Heart left ventricle (tissue), 16 donors: Measurements from ENCODE around the gene CYP2S1. TPM values are rescaled to one million over a fixed set of nuclear protein-coding genes. Genes with fewer than 3 reads are reported as not detected.
A peak's percentile ranks its signal among the peaks of the same experiment; 100 is the strongest.

Experiments
- ATAC-seq, 4 donors: fragments of 200-7000 bp; cut with Tn5 transposase; one replicate each; pipeline ENCODE4 v1.9.1; 2020 to 2022; ENCODE audit warnings: moderate library complexity in 4 of 4, mild to moderate bottlenecking in 3 of 4, moderate number of reproducible peaks in 1 of 4
- DNase-seq, 5 donors: peaks; one replicate each; pipeline ENCODE4 v3.0.0-alpha.2; 2020
- H3K27ac ChIP-seq, 12 donors: fragments of 200-600 bp; sonication (generic) in 4 of 12; one replicate each; pipeline versions ENCODE4 v1.5.0 to v1.8.0; 2016 to 2022; ENCODE audit warnings: mild to moderate bottlenecking in 2 of 12
- H3K27me3 ChIP-seq, 9 donors: fragments of 200-600 bp; sonication (generic) in 2 of 9; one replicate each; pipeline versions ENCODE4 v1.5.1 to v1.8.0; 2016 to 2022; ENCODE audit warnings: mild to moderate bottlenecking in 3 of 9
- H3K36me3 ChIP-seq, 9 donors: fragments of 200-600 bp; sonication (generic) in 2 of 9; one replicate each; pipeline versions ENCODE4 v1.5.0 to v1.8.0; 2018 to 2022; ENCODE audit warnings: mild to moderate bottlenecking in 2 of 9
- H3K4me1 ChIP-seq, 12 donors: fragments of 200-600 bp; sonication (generic) in 4 of 12; one replicate each; pipeline versions ENCODE4 v1.5.0 to v1.8.0; 2016 to 2022; ENCODE audit warnings: mild to moderate bottlenecking in 3 of 12
- H3K4me3 ChIP-seq, 12 donors: fragments of 200-600 bp; sonication (generic) in 4 of 12; one replicate each; pipeline versions ENCODE4 v1.5.0 to v1.8.0; 2017 to 2022; ENCODE audit warnings: mild to moderate bottlenecking in 9 of 12, moderate library complexity in 4 of 12
- H3K9me3 ChIP-seq, 12 donors: fragments of 200-600 bp; sonication (generic) in 4 of 12; one replicate each; pipeline versions ENCODE4 v1.5.0 to v1.8.0; 2016 to 2022; ENCODE audit warnings: mild to moderate bottlenecking in 1 of 12
- CTCF ChIP-seq, 12 donors: fragments of 200-600 bp; sonication (generic) in 4 of 12; IDR thresholded peaks; one replicate each; pipeline versions ENCODE4 v1.5.0 to v1.8.0; 2018 to 2022; ENCODE audit warnings: antibody characterized with exemption in 12 of 12, mild to moderate bottlenecking in 5 of 12
- POLR2A ChIP-seq, 2 donors: fragments of 450-650 bp; IDR thresholded peaks; one replicate each; pipeline ENCODE4 v1.6.1; 2017; ENCODE audit warnings: antibody characterized with exemption in 2 of 2, mild to moderate bottlenecking in 2 of 2, moderate library complexity in 2 of 2
- WGBS, 4 donors: extraction: QIAGEN DNeasy Blood & Tissue Kit in 2 of 4; methylation state at CpG; one replicate each; pipeline versions ENCODE4 v1.1.5 to v1.1.7; 2013 to 2018; 5-methylcytosine and 5-hydroxymethylcytosine counted together
- intact Hi-C, 10 donors: fragments of 100-400 bp; cut with DNase I; formaldehyde crosslinking; loops; one replicate each; pipeline versions ENCODE4 v1.11.1 to v1.14.2; 2022
- polyA plus RNA-seq, 2 donors: library from polyadenylated mRNA; stranded (reverse); fragments of 200-250 nt; gene quantifications; one replicate each; pipeline ENCODE4 v1.2.3, GENCODE V29; 2013
- total RNA-seq, 9 donors: library from RNA; depleted of rRNA in 2 of 9; stranded (reverse); fragments of >200 nt in 2 of 9; fragmentation: NEBNext Ultra II Directional in 3 of 9; extraction: Animal tissue kit (Norgen Biotek cat#: 25700) in 3 of 9; gene quantifications; one replicate each; pipeline versions ENCODE4 v1.1.0 to v1.2.4, GENCODE V29; 2016 to 2023
- donor health status: ischemic (EF 13 %, LVEDD 7.1; RV severe dilation, severe dysfunction).
- donor health status: healthy with polysubstance abuse.
- donor health status: DM: no; HTN: yes; CAD: no.
- donor health status: DM: no; HTN: no; CAD: no.
- donor health status: ischemic (EF 25% LVEDD 6.9; RV normal size, moderate dysfunction).
- donor health status: ischemic (EF 25% LVEDD 5.7; RV mildly dilated, moderate dysfunction).
- donor health status: healthy.
- donor health status: DM: yes; HTN: yes; CAD: no.
- donor health status: ischemic (EF 35%, LVEDD 5.7; RV mildly dilated, moderate dysfunction).
- donor health status: nonischemic (EF 11% LVEDD 7.7; RV severe dilation, severe dysfunction).
- donor health status: DM: yes; HTN: yes; CAD: no.
- donor health status: PGD.
- donor health status: ischemic (EF 29% LVEDD 5.4; RV normal size, mild dysfunction).
- donor health status: nonischemic (EF 23%, LVEDD 6.1; RV moderate dilation, normal function).

The CYP2S1 gene
- total and polyA plus RNA-seq, 11 donors = 0.11 to 3.8 (median 0.35) TPM

- H3K4me3 ChIP-seq = peak overlapping the region; percentile 2 to 79 (median 67)
- peak; percentile 69 to 76 (median 73) for DNase-seq
- no peak for TF ChIP-seq POLR2A (IDR thresholded peaks at IDR 0.05)
Measured at GRCh38 chr19:41219924-41220567, 27.0 kb downstream of the CYP2S1 start.

GRCh38 chr19:41220811-41221210, 27.8 kb downstream of the CYP2S1 start:
- no peaks in the 10 kb centered on the region for H3K9me3 ChIP-seq
- peak in 1 of 5 donors; percentile 48 for DNase-seq
- intact Hi-C loops = loop anchor here in 1 of 10 donors (5.0 kb wide), 1 partner anchor 41 kb away; the partner anchor contains the start of gene HNRNPUL1
- peaks cover 0 to 23% (median 8%) of the 10 kb centered on the region in 12 donors for H3K4me1 ChIP-seq
- H3K36me3 ChIP-seq = peaks cover 0 to 17% (median 0%) of the 10 kb centered on the region in 9 donors
- ATAC-seq = no peak
- peak overlapping the region in 11 of 12 donors; percentile 42 to 79 (median 68) for H3K4me3 ChIP-seq
- no peak for TF ChIP-seq POLR2A (IDR thresholded peaks at IDR 0.05)
- no peak for TF ChIP-seq CTCF (IDR thresholded peaks at IDR 0.05)
- H3K27me3 ChIP-seq = peaks cover 0 to 14% (median 0%) of the 10 kb centered on the region in 9 donors
- H3K27ac ChIP-seq = peak overlapping the region; percentile 80 to 97 (median 94)
- WGBS, 4 donors = 56 to 72% (median 63%) methylated on average over 9 of the region's 9 CpGs

More at GRCh38 chr19:41219924-41220567, 27.0 kb downstream of the CYP2S1 start:
- WGBS, 4 donors = 26 to 45% (median 39%) methylated on average over 16 of the region's 16 CpGs
- ATAC-seq = peak in 3 of 4 donors; percentile 21 to 40 (median 37)
- Histone ChIP-seq H3K4me1 (peaks cover 0 to 22% (median 5%) of the 10 kb centered on the region in 12 donors), H3K36me3 (peaks cover 0 to 17% (median 0%) of the 10 kb centered on the region in 9 donors), H3K27me3 (peaks cover 0 to 14% (median 0%) of the 10 kb centered on the region in 9 donors), H3K27ac (peak overlapping the region; percentile 80 to 97 (median 94)), H3K9me3 (no peaks in the 10 kb centered on the region)
- intact Hi-C loops = loop anchor here in 1 of 10 donors (5.0 kb wide), 1 partner anchor 42 kb away; the partner anchor contains the start of gene HNRNPUL1

DNA sequence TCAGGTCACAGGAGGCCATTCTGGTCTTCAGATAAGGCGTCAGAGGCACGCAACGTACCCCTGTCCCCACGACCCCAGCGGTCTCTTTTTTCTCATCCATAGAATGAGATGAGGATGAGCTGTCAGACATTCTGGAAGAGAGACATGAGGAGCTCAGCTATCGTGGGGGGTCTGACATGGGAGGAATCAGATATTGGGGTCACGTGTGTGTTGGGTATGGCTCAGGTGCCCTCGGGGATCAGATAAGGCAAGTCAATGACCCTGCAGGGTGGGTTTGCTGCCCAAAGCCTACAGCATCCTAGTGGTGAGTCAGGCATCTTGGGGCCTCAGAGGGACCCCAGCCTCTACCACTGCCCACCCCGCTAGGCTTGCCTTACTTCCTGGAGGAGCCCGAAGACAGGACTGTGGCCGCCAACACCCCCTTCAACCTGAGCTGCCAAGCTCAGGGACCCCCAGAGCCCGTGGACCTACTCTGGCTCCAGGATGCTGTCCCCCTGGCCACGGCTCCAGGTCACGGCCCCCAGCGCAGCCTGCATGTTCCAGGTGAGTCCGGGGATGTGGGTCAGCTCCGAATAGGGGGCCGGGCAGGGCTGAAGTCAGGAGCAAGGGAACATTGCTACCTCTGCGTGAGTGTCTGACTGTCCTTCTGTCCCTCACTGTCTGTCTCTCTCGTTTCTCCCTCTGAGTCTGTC, 28.6 kb downstream of the CYP2S1 start:
- peak overlapping the region in 5 of 12 donors; percentile 3 to 94 (median 92) for H3K27ac ChIP-seq
- ATAC-seq (no peak), DNase-seq (peak in 1 of 5 donors; percentile 38)
- 88 to 91% (median 91%) methylated on average over 18 to 20 of the region's 20 CpGs for WGBS, 4 donors
- H3K27me3 ChIP-seq = peaks cover 0 to 20% (median 0%) of the 10 kb centered on the region in 9 donors
- no peak for TF ChIP-seq POLR2A (IDR thresholded peaks at IDR 0.05)
- no peak for TF ChIP-seq CTCF (IDR thresholded peaks at IDR 0.05)
- no peaks in the 10 kb centered on the region for H3K9me3 ChIP-seq
- H3K4me1 ChIP-seq = peaks cover 0 to 32% (median 16%) of the 10 kb centered on the region in 12 donors
- intact Hi-C loops = loop anchor here in 1 of 10 donors (5.0 kb wide), 1 partner anchor 41 kb away; the partner anchor contains the start of gene HNRNPUL1
- H3K4me3 ChIP-seq = peak overlapping the region in 2 of 12 donors; percentile 22 to 75
- H3K36me3 ChIP-seq = peaks cover 0 to 17% (median 0%) of the 10 kb centered on the region in 9 donors

DNA sequence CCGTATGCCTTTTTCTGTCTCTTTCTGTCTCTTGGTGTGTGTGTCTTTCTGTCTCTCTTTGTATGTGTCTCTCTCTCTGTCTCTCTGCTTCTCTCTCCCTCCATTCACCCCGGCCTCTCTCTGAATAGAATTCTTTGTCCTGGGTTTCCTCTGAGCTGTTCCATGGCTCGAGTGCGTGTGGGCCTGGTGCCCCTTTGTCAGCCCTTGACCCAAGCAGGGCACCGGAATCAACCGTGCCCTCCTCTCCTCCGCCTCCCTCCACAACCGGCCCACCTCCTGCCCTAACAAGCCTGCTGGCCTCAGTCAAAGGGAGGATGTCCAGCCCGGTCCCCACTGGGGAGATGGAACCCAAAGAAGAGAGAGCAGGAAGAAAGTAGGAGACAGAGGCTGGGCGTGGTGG, 29.2 kb downstream of the CYP2S1 start:
- TF ChIP-seq POLR2A (IDR thresholded peaks at IDR 0.05) (no peak), CTCF (IDR thresholded peaks at IDR 0.05) (no peak)
- 74 to 75% (median 75%) methylated on average over 10 of the region's 10 CpGs for WGBS, 4 donors
- H3K27me3 ChIP-seq = peaks cover 0 to 24% (median 0%) of the 10 kb centered on the region in 9 donors
- H3K27ac ChIP-seq = peak overlapping the region in 3 of 12 donors; percentile 3 to 93 (median 92)
- peaks cover 0 to 35% (median 20%) of the 10 kb centered on the region in 12 donors for H3K4me1 ChIP-seq
- H3K4me3 ChIP-seq = no peak overlapping the region
- no peaks in the 10 kb centered on the region for H3K9me3 ChIP-seq
- no peak for ATAC-seq
- DNase-seq = peak in 1 of 5 donors; percentile 49
- intact Hi-C loops = loop anchor here in 1 of 10 donors (5.0 kb wide), 1 partner anchor 40 kb away; the partner anchor contains the start of gene HNRNPUL1
- H3K36me3 ChIP-seq = peaks cover 0 to 17% (median 0%) of the 10 kb centered on the region in 9 donors
